GM21619 (cell line): ENCODE measurements around the gene MTIF2.
"Not testable (repeated sequence)": the region's sequence is repeated elsewhere in the genome, so short reads cannot be mapped to it uniquely, and the experiment has no call there.

Experiments used
- ATAC-seq: cut with Tn5 transposase; IDR thresholded peaks from one replicate; pipeline ENCODE4 v1.9.1; 2021; ENCODE audit not compliant: unreplicated experiment

Gene MTIF2

GRCh38 chr2:55242617-55243016, 26.4 kb downstream of the MTIF2 start:
- no peak for ATAC-seq

- not testable (repeated sequence) for ATAC-seq
Observed at GRCh38 chr2:55241582-55241981, 27.4 kb downstream of the MTIF2 start.

- no peak for ATAC-seq
Observed at GRCh38 chr2:55239656-55240222, 29.3 kb downstream of the MTIF2 start.

GRCh38 chr2:55236992-55237543, 32.0 kb downstream of the MTIF2 start:
- no peak for ATAC-seq

GRCh38 chr2:55235724-55236538, 33.1 kb downstream of the MTIF2 start:
- no peak for ATAC-seq

- ATAC-seq: no peak
Observed at GRCh38 chr2:55233658-55233940, 35.4 kb downstream of the MTIF2 start.

GRCh38 chr2:55232863-55233657, 36.0 kb downstream of the MTIF2 start:
- no peak for ATAC-seq

- ATAC-seq: peak; percentile 90
Observed at GRCh38 chr2:55232084-55232862, 36.8 kb downstream of the MTIF2 start, which contains the start of the genes CLHC1 and RPS27A. TSS of gene CLHC1 (minus strand) at chr2:55232293. CDS start at chr2:55222411, 9,882 bp downstream. TSS of gene RPS27A (plus strand) at chr2:55232688. CDS start at chr2:55232825, 137 bp downstream.

- no peak for ATAC-seq
Observed at GRCh38 chr2:55231546-55232083, 37.4 kb downstream of the MTIF2 start.

GRCh38 chr2:55230551-55230950, 38.5 kb downstream of the MTIF2 start:
- ATAC-seq: no peak

- no peak for ATAC-seq
Observed at GRCh38 chr2:55229221-55229620, 39.8 kb downstream of the MTIF2 start.

GRCh38 chr2:55228226-55228563, 40.8 kb downstream of the MTIF2 start:
- ATAC-seq: no peak

- not testable (repeated sequence) for ATAC-seq
Observed at GRCh38 chr2:55227437-55228225, 41.4 kb downstream of the MTIF2 start.

GRCh38 chr2:55225481-55226020, 43.5 kb downstream of the MTIF2 start:
- no peak for ATAC-seq

- ATAC-seq: no peak
Observed at GRCh38 chr2:55224761-55225261, 44.2 kb downstream of the MTIF2 start.

GRCh38 chr2:55223958-55224760, 44.9 kb downstream of the MTIF2 start:
- ATAC-seq: no peak

- no peak for ATAC-seq
Observed at GRCh38 chr2:55213822-55214221, 55.2 kb downstream of the MTIF2 start.

- ATAC-seq: no peak
Observed at GRCh38 chr2:55204950-55205349, 64.1 kb downstream of the MTIF2 start.
